NT2/D1 (cell line): ENCODE results near the gene ABCD3.

Source experiments
- YY1 ChIP-seq: IDR thresholded peaks from 2 replicates; pipeline ENCODE4 v1.6.1; 2011; ENCODE audit not compliant: insufficient read length, insufficient read depth
- ZNF274 ChIP-seq: IDR thresholded peaks from 2 replicates; pipeline ENCODE4 v1.6.1; 2011; ENCODE audit warnings: mild to moderate bottlenecking, low read depth, low read length

DNA sequence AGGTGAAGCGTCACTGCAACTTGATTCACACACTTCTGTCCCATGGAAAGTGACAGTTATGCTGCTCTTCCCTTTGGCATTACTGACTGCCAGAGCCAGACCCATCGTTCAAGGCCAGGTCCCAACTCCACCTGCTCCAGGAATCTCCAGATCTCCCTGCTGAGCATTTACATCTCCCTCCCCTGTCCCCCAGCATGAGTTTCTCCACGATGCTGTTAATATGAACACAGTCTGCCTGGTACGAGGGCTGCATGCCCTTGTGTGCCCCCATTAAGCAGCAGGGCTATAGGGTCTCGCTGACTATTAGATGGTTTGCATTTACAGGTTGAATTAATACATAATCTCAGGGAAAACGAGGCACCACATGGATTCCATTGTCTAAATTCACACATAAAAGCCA is 119.1 kb downstream of the ABCD3 start:
- TF ChIP-seq ZNF274 (no peak), YY1 (no peak)
